MCF 10A (cell line): ENCODE measurements around the gene CREG1. TPM values are rescaled to one million over a fixed set of nuclear protein-coding genes. Genes with fewer than 3 reads are reported as not detected.
"Not testable (repeated sequence)": the region's sequence is repeated elsewhere in the genome, so short reads cannot be mapped to it uniquely, and the experiment has no call there.

Source experiments
- BruUV-seq: library from RNA; stranded (reverse); fragments of 400-500 nt; replicated peaks from 2 replicates; lab custom pipeline; 2021; lab: Mats Ljungman, UMichigan
- CTCF ChIA-PET: fragments of 300-600 bp; sonication (Branson Sonifier 250); formaldehyde crosslinking; extraction: SDS; loops from one replicate; lab custom pipeline; 2021; ENCODE audit warnings: antibody characterized with exemption, inconsistent platforms; lab: Yijun Ruan, JAX
- POLR2A ChIA-PET: fragments of 300-600, 350-650 bp; sonication (Branson Sonifier 250); formaldehyde crosslinking; extraction: SDS; loops from one replicate; lab custom pipeline; 2020; ENCODE audit warnings: antibody characterized with exemption, inconsistent platforms; lab: Yijun Ruan, JAX
- DNase-seq: peaks from one replicate; pipeline ENCODE4 v3.0.0-alpha.2; 2018; ENCODE audit not compliant: unreplicated experiment
- H3K27ac Mint-ChIP-seq: one replicate; pipeline ENCODE4 v1.8.0; 2022; ENCODE audit warnings: mild to moderate bottlenecking, low read depth, mixed read lengths; ENCODE audit not compliant: unreplicated experiment
- H3K27me3 Mint-ChIP-seq: one replicate; pipeline ENCODE4 v1.8.0; 2022; ENCODE audit warnings: mixed read lengths; ENCODE audit not compliant: insufficient read depth, unreplicated experiment
- H3K36me3 Mint-ChIP-seq: one replicate; pipeline ENCODE4 v1.8.0; 2022; ENCODE audit warnings: mild to moderate bottlenecking, moderate library complexity, mixed read lengths; ENCODE audit not compliant: insufficient read depth, unreplicated experiment
- H3K4me1 Mint-ChIP-seq: one replicate; pipeline ENCODE4 v1.8.0; 2022; ENCODE audit warnings: mixed read lengths; ENCODE audit not compliant: insufficient read depth, unreplicated experiment
- H3K4me3 Mint-ChIP-seq: one replicate; pipeline ENCODE4 v1.8.0; 2022; ENCODE audit warnings: mild to moderate bottlenecking, moderate library complexity, mixed read lengths; ENCODE audit not compliant: unreplicated experiment
- H3K9me3 Mint-ChIP-seq: one replicate; pipeline ENCODE4 v1.8.0; 2022; ENCODE audit warnings: mixed read lengths; ENCODE audit not compliant: unreplicated experiment
- intact Hi-C: fragments of 100-400 bp; cut with micrococcal nuclease; formaldehyde crosslinking; loops from 2 replicates; pipeline ENCODE4 v1.14.1; 2022
- total RNA-seq: library from RNA; stranded (reverse); gene quantifications from 2 replicates; pipeline ENCODE4 v1.2.3, GENCODE V29; 2022
- TF ChIP-seq, protein P1 (sequence below): fragments of 200-600 bp; IDR thresholded peaks from one replicate; pipeline ENCODE4 v1.8.0; 2022; ENCODE audit warnings: antibody characterized with exemption, mild to moderate bottlenecking; ENCODE audit not compliant: unreplicated experiment

Gene CREG1
- total RNA-seq, 1 experiment from 2014 or later: 154 TPM

DNA sequence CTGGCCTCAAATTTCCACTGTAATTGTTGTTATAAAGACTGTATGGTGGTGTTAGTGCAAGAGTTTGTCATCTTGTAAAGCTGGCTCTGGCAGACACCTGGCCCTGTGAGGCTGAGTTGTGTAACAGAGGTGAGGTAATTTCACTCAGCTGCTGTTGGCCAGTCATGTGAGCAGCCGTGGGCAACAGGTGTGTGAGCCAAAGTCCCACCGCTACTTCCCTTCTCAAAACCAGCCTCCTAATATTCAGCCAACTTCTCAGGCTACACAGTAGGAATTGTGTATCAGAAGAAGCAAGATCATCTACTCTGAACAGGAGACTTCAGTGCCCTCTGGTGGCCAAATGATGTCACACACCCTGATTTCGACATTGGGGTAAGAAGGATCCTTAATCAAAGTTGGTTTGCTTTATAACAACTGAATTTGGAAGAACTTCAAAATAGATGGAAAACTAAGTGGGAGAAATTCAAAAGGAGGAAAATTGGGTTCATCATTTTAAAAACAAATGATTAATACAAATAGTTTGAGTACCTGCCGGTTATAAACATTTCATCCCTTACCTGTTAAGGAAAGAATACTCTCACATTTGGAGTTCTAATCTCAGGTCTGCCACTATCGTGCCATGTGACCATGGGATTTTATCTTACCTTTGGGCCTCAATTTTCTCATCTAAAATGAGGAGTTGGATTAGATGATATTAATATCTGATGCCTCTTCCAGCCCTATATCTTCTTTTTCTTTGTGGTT lies 2.6 kb upstream of the CREG1 start:
- TF ChIP-seq, protein P1, sequence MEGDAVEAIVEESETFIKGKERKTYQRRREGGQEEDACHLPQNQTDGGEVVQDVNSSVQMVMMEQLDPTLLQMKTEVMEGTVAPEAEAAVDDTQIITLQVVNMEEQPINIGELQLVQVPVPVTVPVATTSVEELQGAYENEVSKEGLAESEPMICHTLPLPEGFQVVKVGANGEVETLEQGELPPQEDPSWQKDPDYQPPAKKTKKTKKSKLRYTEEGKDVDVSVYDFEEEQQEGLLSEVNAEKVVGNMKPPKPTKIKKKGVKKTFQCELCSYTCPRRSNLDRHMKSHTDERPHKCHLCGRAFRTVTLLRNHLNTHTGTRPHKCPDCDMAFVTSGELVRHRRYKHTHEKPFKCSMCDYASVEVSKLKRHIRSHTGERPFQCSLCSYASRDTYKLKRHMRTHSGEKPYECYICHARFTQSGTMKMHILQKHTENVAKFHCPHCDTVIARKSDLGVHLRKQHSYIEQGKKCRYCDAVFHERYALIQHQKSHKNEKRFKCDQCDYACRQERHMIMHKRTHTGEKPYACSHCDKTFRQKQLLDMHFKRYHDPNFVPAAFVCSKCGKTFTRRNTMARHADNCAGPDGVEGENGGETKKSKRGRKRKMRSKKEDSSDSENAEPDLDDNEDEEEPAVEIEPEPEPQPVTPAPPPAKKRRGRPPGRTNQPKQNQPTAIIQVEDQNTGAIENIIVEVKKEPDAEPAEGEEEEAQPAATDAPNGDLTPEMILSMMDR: peak; percentile 91
- DNase-seq: peak; percentile 93
- H3K4me1 Mint-ChIP-seq: peaks cover 38% of the 10 kb centered on the region
- POLR2A ChIA-PET: interaction anchor here (0.7 to 10.9 kb wide), 15 partner anchors 7 to 336 kb away, joined by 3 to 152 read pairs (median 5); partner anchors contain the start of gene POU2F1
- H3K27ac Mint-ChIP-seq: peak overlapping the region; percentile 28
- no peak overlapping the region for H3K4me3 Mint-ChIP-seq
- peaks cover 10% of the 10 kb centered on the region for H3K36me3 Mint-ChIP-seq
- BruUV-seq: no TSS peak
- CTCF ChIA-PET: interaction anchor here (0.5 to 11.5 kb wide), 50 partner anchors 9 to 1957 kb away, joined by 3 to 139 read pairs (median 3); partner anchors contain the start of gene POU2F1
- intact Hi-C loops: loop anchor here (1.0 to 10.0 kb wide), 5 partner anchors 114 to 288 kb away; no protein-coding TSS in a partner anchor
- H3K9me3 Mint-ChIP-seq: no peaks in the 10 kb centered on the region
- H3K27me3 Mint-ChIP-seq: no peaks in the 10 kb centered on the region

DNA sequence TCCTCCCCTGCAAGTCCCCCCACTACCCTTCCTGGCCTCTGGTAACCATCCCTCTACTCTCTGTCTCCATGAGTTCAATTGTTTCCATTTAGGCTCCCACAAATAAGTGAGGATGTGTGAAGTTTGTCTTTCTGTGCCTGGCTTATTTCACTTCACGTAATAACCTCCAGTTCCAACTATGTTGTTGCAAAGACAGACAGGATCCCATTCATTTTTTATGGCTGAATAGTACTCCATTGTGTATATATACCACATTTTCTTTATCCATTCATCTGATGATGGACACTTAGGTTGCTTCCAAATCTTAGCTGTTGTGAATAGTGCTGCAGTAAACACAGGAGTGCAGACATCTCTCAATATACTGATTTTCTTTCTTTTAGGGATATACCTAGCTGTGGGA lies 1.5 kb upstream of the CREG1 start:
- POLR2A ChIA-PET: interaction anchor here (1.0 to 10.9 kb wide), 9 partner anchors 9 to 335 kb away, joined by 3 to 152 read pairs (median 14); partner anchors contain the start of gene POU2F1
- not testable (repeated sequence) for BruUV-seq, H3K27me3 Mint-ChIP-seq, H3K27ac Mint-ChIP-seq, H3K4me3 Mint-ChIP-seq, DNase-seq, H3K9me3 Mint-ChIP-seq
- intact Hi-C loops: loop anchor here (5.0 to 10.0 kb wide), 2 partner anchors 113 to 250 kb away; no protein-coding TSS in a partner anchor
- Mint-ChIP-seq H3K4me1 (peaks cover 48% of the 10 kb centered on the region), H3K36me3 (peaks cover 10% of the 10 kb centered on the region)
- CTCF ChIA-PET: interaction anchor here (0.6 to 11.5 kb wide), 28 partner anchors 8 to 1818 kb away, joined by 3 to 139 read pairs (median 4); no protein-coding TSS in a partner anchor

DNA sequence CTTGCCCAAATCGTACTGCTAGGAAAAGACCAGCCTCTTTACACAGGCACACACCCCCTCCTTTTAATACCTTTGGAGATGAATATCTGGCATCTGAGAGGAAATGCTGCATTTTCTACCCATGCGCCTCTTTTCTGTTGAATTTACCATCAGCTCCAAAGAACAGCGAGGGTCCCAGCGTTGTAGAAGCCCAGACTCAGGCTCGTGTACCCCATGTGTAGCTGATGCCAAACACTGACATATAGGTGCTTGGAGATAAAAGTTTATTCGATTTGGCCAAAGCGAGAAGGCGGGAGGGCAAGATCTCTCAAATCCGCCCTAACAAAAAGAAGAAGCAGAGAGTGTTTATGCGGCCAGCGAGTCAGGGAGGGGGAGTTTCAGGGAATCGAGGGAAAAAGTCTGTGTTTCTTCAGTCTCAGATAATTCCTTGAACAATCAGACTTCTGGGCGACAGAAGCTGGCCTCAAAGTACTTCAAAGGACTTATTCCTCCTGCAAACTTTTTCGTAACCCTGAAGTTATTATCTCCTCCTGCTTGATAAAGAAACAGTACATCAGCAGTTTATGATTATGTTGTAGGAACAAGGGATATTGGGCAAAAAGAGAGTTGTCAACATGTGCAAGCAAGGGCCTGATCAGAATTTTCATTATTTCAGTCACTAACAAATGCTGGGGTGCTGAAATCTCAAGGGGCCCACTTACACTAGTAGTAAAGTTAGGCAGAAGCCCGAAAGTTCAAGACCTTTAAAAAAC lies 642 bp upstream of the CREG1 start:
- no peaks in the 10 kb centered on the region for H3K27me3 Mint-ChIP-seq
- DNase-seq: no peak
- H3K4me3 Mint-ChIP-seq: peak overlapping the region; percentile 87
- peak overlapping the region; percentile 36 for H3K27ac Mint-ChIP-seq
- H3K4me1 Mint-ChIP-seq: peaks cover 50% of the 10 kb centered on the region
- no TSS peak for BruUV-seq
- ChIA-PET POLR2A (interaction anchor here (0.5 to 10.9 kb wide), 34 partner anchors 10 to 1932 kb away, joined by 3 to 152 read pairs (median 5); partner anchors contain the start of genes DCAF6, MPC2, POU2F1 and SLC19A2), CTCF (interaction anchor here (0.6 to 11.5 kb wide), 15 partner anchors 10 to 322 kb away, joined by 3 to 139 read pairs (median 3); no protein-coding TSS in a partner anchor)
- no peaks in the 10 kb centered on the region for H3K9me3 Mint-ChIP-seq
- TF ChIP-seq, protein P1: no peak
- intact Hi-C loops: loop anchor here (10.0 kb wide), 1 partner anchor 251 kb away; no protein-coding TSS in a partner anchor
- H3K36me3 Mint-ChIP-seq: peaks cover 10% of the 10 kb centered on the region

DNA sequence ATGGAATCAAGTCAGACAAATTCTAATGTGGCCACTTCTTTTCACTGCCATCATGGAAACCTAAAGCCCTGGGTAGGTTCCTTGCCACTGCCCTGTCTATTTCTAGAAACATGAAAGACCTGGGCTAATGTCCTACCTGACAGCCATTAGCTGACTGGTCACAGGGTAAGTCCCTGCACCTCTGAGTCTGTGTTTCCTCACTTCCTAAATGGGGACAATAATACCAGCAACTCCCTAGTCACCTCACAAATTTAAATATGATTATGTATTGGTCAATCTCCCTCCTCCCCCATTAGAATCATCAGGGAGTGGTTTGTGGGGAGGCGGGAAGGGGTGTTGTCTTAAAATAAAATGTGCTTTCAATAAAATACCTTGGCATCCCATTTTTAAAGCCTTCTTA lies 2.2 kb downstream of the CREG1 start:
- CTCF ChIA-PET: interaction anchor here (0.8 to 11.5 kb wide), 8 partner anchors 9 to 137 kb away, joined by 3 to 139 read pairs (median 11); no protein-coding TSS in a partner anchor
- DNase-seq: no peak
- POLR2A ChIA-PET: interaction anchor here (0.6 to 10.9 kb wide), 11 partner anchors 9 to 1556 kb away, joined by 3 to 152 read pairs (median 15); partner anchors contain the start of genes DCAF6 and MPC2
- Mint-ChIP-seq H3K9me3 (no peaks in the 10 kb centered on the region), H3K36me3 (peaks cover 34% of the 10 kb centered on the region), H3K4me1 (peaks cover 60% of the 10 kb centered on the region), H3K4me3 (peak overlapping the region; percentile 87), H3K27ac (peak overlapping the region; percentile 76), H3K27me3 (no peaks in the 10 kb centered on the region)
- TF ChIP-seq, protein P1: no peak
- BruUV-seq: no TSS peak
- intact Hi-C loops: loop anchor here (10.0 kb wide), 1 partner anchor 253 kb away; no protein-coding TSS in a partner anchor
